Esophagus muscularis mucosa (tissue), 4 donors: ENCODE results near the gene PCDH18.

Experiments used
- EP300 ChIP-seq: sonication (generic); formaldehyde crosslinking; IDR thresholded peaks from one replicate; pipeline ENCODE4 v1.6.1; 2017; ENCODE audit warnings: antibody characterized with exemption
- POLR2AphosphoS5 ChIP-seq, 2 donors: sonication (generic); formaldehyde crosslinking; IDR thresholded peaks; one replicate each; pipeline ENCODE4 v1.6.1; 2017; ENCODE audit warnings: antibody characterized with exemption in 2 of 2
- TF ChIP-seq, protein P1 (sequence below), 3 experiments: fragments of 200-600 bp in 2 of 3; fragments of 450-650 bp in 1 of 3; sonication (generic) in 2 of 3; IDR thresholded peaks; one replicate each; pipeline ENCODE4 v1.5.1; 2017 to 2019; ENCODE audit warnings: antibody characterized with exemption in 3 of 3, mild to moderate bottlenecking in 2 of 3, moderate library complexity in 1 of 3

DNA sequence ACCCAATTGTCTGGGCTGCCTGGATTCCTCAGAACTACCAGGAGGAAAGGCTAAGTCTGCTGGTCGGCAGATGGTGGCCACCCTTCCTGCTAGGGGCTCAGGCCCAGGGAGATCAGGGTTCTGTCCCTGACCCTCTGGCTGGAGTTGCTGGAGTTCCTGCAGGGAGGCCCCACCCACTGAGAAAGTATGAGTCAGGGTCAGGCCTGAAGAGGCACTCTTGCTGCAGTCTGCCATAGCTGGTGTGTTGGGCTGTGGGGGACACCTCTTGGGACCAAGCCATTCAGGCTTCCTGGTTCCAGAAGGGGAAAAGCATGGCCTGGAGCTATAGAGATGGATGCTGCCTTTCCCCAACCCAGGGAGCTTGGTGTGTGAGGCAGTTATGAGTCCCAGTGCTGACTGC, 40.4 kb upstream of the PCDH18 start:
- TF ChIP-seq, protein P1, sequence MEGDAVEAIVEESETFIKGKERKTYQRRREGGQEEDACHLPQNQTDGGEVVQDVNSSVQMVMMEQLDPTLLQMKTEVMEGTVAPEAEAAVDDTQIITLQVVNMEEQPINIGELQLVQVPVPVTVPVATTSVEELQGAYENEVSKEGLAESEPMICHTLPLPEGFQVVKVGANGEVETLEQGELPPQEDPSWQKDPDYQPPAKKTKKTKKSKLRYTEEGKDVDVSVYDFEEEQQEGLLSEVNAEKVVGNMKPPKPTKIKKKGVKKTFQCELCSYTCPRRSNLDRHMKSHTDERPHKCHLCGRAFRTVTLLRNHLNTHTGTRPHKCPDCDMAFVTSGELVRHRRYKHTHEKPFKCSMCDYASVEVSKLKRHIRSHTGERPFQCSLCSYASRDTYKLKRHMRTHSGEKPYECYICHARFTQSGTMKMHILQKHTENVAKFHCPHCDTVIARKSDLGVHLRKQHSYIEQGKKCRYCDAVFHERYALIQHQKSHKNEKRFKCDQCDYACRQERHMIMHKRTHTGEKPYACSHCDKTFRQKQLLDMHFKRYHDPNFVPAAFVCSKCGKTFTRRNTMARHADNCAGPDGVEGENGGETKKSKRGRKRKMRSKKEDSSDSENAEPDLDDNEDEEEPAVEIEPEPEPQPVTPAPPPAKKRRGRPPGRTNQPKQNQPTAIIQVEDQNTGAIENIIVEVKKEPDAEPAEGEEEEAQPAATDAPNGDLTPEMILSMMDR (IDR thresholded peaks at IDR 0.05): no peak
- TF ChIP-seq POLR2AphosphoS5 (IDR thresholded peaks at IDR 0.05) (no peak), EP300 (no peak)
